GM10266 (cell line): ENCODE results near the gene HOOK1.

Experiments
- DNase-seq: peaks from one replicate; pipeline ENCODE4 v3.0.0; 2012; ENCODE audit errors: extremely low spot score
- TF ChIP-seq, protein P1 (sequence below): IDR thresholded peaks from 2 replicates; pipeline ENCODE4 v1.5.1; 2012; ENCODE audit warnings: mild to moderate bottlenecking, low read depth; ENCODE audit not compliant: control insufficient read depth, insufficient read depth; ENCODE audit errors: missing control alignments

The HOOK1 gene

DNA sequence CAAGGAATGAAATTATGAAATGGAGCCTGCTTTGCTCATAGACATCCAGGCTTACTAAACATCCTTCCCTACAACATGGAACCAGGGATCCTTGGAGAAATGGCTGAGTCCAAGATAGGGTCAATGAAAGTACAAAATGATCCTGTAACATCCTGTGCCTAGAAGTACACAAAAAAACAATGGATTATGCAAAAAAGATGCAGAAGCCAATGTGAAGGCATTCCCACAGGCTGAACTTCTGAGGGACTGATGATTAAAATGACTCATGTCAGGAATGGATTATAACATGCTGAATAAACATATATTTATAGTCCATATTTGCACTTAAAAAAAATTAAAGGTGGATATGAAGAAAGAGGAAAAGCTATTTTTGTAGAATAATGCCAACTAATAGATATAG is 10.4 kb upstream of the HOOK1 start:
- TF ChIP-seq, protein P1, sequence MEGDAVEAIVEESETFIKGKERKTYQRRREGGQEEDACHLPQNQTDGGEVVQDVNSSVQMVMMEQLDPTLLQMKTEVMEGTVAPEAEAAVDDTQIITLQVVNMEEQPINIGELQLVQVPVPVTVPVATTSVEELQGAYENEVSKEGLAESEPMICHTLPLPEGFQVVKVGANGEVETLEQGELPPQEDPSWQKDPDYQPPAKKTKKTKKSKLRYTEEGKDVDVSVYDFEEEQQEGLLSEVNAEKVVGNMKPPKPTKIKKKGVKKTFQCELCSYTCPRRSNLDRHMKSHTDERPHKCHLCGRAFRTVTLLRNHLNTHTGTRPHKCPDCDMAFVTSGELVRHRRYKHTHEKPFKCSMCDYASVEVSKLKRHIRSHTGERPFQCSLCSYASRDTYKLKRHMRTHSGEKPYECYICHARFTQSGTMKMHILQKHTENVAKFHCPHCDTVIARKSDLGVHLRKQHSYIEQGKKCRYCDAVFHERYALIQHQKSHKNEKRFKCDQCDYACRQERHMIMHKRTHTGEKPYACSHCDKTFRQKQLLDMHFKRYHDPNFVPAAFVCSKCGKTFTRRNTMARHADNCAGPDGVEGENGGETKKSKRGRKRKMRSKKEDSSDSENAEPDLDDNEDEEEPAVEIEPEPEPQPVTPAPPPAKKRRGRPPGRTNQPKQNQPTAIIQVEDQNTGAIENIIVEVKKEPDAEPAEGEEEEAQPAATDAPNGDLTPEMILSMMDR, result no peak

GRCh38 chr1:59805554-59805953 is 9.2 kb upstream of the HOOK1 start:
- TF ChIP-seq, protein P1, result no peak
- no peak for DNase-seq

More for the DNA sequence above, 10.4 kb upstream of the HOOK1 start:
- DNase-seq, result no peak

- DNase-seq, result peak; percentile 70
- TF ChIP-seq, protein P1, result no peak
These were observed 409 bp upstream of the HOOK1 start for GRCh38 chr1:59814180-59814900.

DNA sequence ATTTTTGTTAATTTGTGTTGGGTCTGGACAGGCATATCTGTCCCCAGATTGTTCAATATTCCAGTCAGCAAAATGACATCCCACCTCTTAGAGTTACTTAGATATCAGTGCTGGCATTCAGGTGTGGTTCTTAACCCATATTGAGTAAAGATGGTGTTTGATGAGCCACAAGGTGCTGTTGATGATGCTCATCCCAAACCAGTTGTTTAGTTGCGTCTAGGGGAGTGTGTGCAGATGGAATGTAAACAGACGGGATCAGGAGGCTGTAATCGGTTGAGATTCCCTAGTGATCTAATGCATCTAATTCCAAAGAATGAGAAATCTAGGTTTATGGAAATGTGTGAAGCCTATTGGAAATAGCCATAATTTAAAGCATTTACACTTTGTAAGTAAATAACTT is 1.1 kb downstream of the HOOK1 start:
- DNase-seq, result no peak
- TF ChIP-seq, protein P1, result no peak

DNA sequence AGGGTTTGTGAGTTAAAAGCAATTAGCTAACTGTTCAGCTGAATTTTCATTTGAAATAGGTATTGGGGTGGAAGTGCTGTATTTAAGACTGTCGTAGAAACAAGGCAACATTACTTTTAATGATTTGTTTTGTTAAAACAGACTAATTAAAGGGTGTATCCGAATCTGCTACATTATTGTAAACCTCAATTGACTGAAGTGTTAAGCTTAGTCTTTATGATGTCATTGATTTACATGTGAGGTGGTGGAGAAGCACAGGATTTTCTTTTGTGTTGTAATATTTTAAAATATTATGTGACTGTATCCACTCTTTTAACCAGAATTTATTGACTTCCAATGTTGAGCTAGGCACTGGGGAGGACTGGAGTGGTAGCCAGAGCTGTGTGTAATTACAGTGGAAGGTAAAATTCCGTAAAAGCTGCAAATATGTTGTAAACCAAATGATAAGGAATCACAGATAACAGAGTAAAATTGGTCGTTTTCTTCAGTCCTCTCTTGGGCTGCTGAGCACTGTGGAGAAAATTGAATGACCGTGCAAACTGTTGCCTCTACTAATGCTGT is 1.6 kb downstream of the HOOK1 start:
- DNase-seq, result no peak
- TF ChIP-seq, protein P1, result no peak

DNA sequence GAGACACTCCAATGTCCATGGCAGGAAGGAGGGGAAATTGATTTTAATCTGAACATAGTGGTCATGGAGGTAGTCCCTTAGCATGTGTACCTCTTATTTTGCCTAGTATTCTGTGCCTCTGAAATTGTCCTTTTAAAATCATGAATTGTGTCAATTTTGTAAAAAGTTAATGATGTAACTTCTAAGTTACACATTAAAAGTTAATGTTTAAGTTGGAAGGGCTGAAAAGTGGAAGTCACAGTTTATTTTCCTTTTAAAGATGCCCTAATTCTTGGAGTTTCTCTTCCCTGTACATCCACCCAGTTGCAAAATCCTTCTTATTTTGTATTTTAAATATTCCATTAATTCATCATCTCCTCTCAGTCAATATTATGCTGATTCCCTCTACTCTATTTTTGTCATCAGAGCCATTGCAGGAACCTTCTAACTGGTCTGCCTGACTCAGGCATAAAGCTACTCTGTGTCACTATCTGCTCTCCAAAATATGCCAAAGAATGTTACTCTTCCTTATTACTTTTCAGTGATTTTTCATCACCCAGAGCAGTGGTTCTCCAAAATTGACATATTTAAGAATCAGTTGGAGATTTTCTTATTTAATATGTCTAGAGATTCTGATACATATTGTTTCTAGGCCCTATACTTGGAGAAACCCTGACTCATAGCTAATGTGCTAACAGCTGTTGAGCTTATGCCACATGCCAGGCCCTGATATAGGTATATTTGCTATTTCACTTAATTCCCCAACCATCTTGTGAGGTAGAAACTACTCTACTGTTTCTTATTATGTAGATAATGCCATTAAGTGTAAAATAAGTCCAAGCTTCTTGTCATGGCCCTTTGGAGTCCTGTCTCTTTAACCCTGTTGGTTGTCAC is 5.1 kb downstream of the HOOK1 start:
- TF ChIP-seq, protein P1, result no peak
- DNase-seq, result no peak

DNA sequence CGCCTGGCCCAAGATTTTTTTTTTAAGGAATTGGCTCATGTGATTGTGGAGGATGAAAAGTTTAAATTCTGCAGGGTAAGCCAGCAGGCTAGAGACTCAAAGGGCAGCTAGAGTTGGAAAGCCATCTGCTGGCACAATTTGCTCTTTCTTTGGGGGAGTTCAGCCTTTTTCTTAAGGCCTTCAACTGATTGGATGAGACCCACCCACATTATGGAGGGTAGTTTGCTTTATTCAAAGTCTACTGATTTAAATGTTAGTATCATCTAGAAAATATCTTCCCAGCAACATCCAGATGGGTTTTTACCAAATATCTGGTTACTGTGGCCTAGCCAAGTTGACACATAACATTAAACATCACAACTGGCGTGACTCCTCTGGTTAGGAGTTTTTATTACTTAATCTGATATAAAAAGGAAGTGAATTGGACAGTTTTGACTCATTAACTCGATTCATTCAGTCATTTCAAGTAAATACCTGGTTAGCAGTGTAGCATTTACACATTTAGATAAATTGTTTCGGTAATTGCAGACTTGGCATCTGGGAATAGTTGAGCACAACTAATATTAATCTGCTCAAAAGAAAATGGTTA is 12.4 kb downstream of the HOOK1 start:
- no peak for DNase-seq
- TF ChIP-seq, protein P1, result no peak
